Breast epithelium (tissue), 3 donors: Measurements from ENCODE around the gene DYNC1I1.

Experiments used
- CTCF ChIP-seq, 3 donors: fragments of 450-650 bp; IDR thresholded peaks; one replicate each; pipeline ENCODE4 v1.5.1; 2016 to 2017; ENCODE audit warnings: antibody characterized with exemption in 3 of 3, mild to moderate bottlenecking in 3 of 3, moderate library complexity in 3 of 3
- POLR2A ChIP-seq: fragments of 450-650 bp; IDR thresholded peaks from one replicate; pipeline ENCODE4 v1.6.1; 2016; ENCODE audit warnings: antibody characterized with exemption, mild to moderate bottlenecking, moderate library complexity
- POLR2AphosphoS5 ChIP-seq, 3 donors: sonication (generic); formaldehyde crosslinking; IDR thresholded peaks; one replicate each; pipeline ENCODE4 v1.6.1; 2017; ENCODE audit warnings: antibody characterized with exemption in 3 of 3

GRCh38 chr7:96131525-96131924 is 359.2 kb downstream of the DYNC1I1 start:
- TF ChIP-seq CTCF (IDR thresholded peaks at IDR 0.05) (no peak), POLR2AphosphoS5 (IDR thresholded peaks at IDR 0.05) (no peak), POLR2A (no peak)
